Mammary epithelial cell (primary cell): ENCODE data around the gene CDH3.

ENCODE experiments used
- EZH2 ChIP-seq: IDR thresholded peaks from 2 replicates; pipeline ENCODE4 v1.6.1; 2012; ENCODE audit warnings: low read length, inconsistent platforms, borderline replicate concordance
- TF ChIP-seq, protein P1 (sequence below), 2 donors: IDR thresholded peaks in 1 of 2; conservative IDR thresholded peaks in 1 of 2; 2 replicates each; pipeline ENCODE4 v1.5.1; 2011 to 2012; ENCODE audit warnings: inconsistent platforms in 2 of 2, low read length in 2 of 2, mild to moderate bottlenecking in 2 of 2, control low read depth in 1 of 2, low read depth in 1 of 2; ENCODE audit not compliant: insufficient read depth in 1 of 2; ENCODE audit errors: extremely low read depth in 1 of 2

DNA sequence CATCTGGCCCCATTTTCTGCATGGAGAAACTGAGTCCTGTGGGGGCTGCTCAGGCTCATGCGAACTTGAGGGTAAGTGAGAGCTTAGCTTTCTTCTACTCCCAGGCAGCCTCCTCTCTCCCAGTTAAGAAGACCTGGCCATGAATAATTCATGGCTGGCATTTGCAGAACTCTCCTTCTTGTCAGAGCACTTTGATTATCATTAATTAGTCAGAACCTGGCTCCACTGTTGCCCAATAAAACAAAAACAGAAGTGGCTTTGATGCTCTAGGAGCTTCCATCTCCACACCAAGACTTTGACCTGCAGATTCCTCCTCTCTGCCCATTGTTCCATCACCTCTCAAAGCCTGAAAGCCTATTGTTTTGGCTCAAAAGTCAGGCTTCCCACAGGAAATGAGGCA is 45.5 kb upstream of the CDH3 start:
- TF ChIP-seq, protein P1, sequence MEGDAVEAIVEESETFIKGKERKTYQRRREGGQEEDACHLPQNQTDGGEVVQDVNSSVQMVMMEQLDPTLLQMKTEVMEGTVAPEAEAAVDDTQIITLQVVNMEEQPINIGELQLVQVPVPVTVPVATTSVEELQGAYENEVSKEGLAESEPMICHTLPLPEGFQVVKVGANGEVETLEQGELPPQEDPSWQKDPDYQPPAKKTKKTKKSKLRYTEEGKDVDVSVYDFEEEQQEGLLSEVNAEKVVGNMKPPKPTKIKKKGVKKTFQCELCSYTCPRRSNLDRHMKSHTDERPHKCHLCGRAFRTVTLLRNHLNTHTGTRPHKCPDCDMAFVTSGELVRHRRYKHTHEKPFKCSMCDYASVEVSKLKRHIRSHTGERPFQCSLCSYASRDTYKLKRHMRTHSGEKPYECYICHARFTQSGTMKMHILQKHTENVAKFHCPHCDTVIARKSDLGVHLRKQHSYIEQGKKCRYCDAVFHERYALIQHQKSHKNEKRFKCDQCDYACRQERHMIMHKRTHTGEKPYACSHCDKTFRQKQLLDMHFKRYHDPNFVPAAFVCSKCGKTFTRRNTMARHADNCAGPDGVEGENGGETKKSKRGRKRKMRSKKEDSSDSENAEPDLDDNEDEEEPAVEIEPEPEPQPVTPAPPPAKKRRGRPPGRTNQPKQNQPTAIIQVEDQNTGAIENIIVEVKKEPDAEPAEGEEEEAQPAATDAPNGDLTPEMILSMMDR (conservative IDR thresholded peaks at IDR 0.05 in 1 of 2, IDR thresholded peaks at IDR 0.05 in 1 of 2; ENCODE audit: extremely low read depth in 1 of 2, insufficient read depth in 1 of 2, low read depth in 1 of 2, low read length in 2 of 2), result no peak
- no peak for TF ChIP-seq EZH2
